Neutrophil (primary cell): ENCODE results near the gene GALNTL6.

Source experiments
- H3K27ac ChIP-seq: fragments of 200-600 bp; sonication (generic); 2 replicates; pipeline ENCODE4 v1.5.1; 2016; ENCODE audit warnings: mild to moderate bottlenecking, moderate library complexity
- H3K27me3 ChIP-seq: fragments of 200-600 bp; sonication (generic); 2 replicates; pipeline ENCODE4 v1.6.0; 2016; ENCODE audit warnings: mild to moderate bottlenecking
- H3K36me3 ChIP-seq: fragments of 200-600 bp; sonication (generic); 2 replicates; pipeline ENCODE4 v1.5.1; 2017
- H3K4me1 ChIP-seq, 2 experiments: fragments of 200-600 bp in 1 of 2; sonication (generic) in 1 of 2; 1 replicate in 1 of 2; 2 replicates in 1 of 2; pipeline versions ENCODE4 v1.5.1 to v1.6.1; 2013 to 2016; ENCODE audit warnings: low read depth in 1 of 2, low read length in 1 of 2, mild to moderate bottlenecking in 1 of 2, moderate library complexity in 1 of 2; ENCODE audit not compliant: control insufficient read depth in 1 of 2, insufficient read depth in 1 of 2
- H3K4me3 ChIP-seq, 2 experiments: fragments of 200-600 bp in 1 of 2; sonication (generic) in 1 of 2; 1 replicate in 1 of 2; 2 replicates in 1 of 2; pipeline ENCODE4 v1.5.1; 2013 to 2016; ENCODE audit warnings: low read depth in 1 of 2, low read length in 1 of 2, mild to moderate bottlenecking in 1 of 2, moderate library complexity in 1 of 2
- H3K9me3 ChIP-seq: fragments of 200-600 bp; sonication (generic); 2 replicates; pipeline ENCODE4 v1.5.1; 2016
- TF ChIP-seq, protein P1 (sequence below): fragments of 200-600 bp; sonication (generic); IDR thresholded peaks from 2 replicates; pipeline ENCODE4 v1.5.1; 2016; ENCODE audit warnings: antibody characterized with exemption

The GALNTL6 gene

DNA sequence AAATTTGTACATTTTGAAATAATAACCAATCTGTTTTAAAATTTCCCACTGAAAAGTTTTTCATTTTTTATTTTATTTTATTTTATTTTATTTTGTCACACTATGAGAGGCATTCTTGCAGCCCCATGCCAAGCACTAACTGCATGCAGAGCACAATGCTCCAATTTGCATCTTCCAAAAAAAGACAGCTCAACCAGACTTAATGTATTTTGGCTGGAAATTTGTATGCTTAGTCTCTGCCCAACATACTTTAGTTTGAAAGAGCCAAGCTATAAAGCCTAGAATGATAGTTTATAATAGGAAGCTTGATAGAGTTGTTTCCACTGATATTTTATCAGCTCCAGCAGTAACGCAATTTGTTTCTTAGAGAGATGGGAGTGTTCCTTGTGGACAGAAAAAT is 235.5 kb downstream of the GALNTL6 start:
- H3K36me3 ChIP-seq: no peaks in the 10 kb centered on the region
- TF ChIP-seq, protein P1, sequence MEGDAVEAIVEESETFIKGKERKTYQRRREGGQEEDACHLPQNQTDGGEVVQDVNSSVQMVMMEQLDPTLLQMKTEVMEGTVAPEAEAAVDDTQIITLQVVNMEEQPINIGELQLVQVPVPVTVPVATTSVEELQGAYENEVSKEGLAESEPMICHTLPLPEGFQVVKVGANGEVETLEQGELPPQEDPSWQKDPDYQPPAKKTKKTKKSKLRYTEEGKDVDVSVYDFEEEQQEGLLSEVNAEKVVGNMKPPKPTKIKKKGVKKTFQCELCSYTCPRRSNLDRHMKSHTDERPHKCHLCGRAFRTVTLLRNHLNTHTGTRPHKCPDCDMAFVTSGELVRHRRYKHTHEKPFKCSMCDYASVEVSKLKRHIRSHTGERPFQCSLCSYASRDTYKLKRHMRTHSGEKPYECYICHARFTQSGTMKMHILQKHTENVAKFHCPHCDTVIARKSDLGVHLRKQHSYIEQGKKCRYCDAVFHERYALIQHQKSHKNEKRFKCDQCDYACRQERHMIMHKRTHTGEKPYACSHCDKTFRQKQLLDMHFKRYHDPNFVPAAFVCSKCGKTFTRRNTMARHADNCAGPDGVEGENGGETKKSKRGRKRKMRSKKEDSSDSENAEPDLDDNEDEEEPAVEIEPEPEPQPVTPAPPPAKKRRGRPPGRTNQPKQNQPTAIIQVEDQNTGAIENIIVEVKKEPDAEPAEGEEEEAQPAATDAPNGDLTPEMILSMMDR: no peak
- no peaks in the 10 kb centered on the region for H3K4me1 ChIP-seq
- no peak overlapping the region for H3K27ac ChIP-seq
- H3K27me3 ChIP-seq: no peaks in the 10 kb centered on the region
- H3K4me3 ChIP-seq: no peak overlapping the region
- H3K9me3 ChIP-seq: no peaks in the 10 kb centered on the region

DNA sequence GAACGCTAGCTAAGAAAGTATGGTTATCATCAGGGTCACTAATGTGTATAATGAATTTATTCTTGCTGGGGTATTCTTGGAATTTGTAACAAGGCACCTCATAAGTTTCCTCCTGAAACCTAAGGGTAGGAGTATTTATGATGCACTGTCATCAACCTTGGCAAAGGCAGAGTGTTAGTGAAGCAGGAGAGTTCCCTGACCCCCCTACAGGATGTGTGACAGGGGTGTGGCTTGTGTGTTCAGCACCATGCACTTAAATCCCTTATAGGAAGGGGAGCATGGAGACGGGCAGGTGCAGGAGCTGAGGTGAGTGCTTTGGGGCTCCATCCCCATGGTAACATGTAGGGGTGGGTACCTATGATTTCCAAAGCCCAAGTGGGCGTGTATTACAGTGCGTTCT is 237.7 kb downstream of the GALNTL6 start:
- TF ChIP-seq, protein P1: no peak
- H3K27ac ChIP-seq: no peak overlapping the region
- H3K9me3 ChIP-seq: no peaks in the 10 kb centered on the region
- H3K4me3 ChIP-seq: no peak overlapping the region
- no peaks in the 10 kb centered on the region for H3K36me3 ChIP-seq
- no peaks in the 10 kb centered on the region for H3K4me1 ChIP-seq
- H3K27me3 ChIP-seq: no peaks in the 10 kb centered on the region

DNA sequence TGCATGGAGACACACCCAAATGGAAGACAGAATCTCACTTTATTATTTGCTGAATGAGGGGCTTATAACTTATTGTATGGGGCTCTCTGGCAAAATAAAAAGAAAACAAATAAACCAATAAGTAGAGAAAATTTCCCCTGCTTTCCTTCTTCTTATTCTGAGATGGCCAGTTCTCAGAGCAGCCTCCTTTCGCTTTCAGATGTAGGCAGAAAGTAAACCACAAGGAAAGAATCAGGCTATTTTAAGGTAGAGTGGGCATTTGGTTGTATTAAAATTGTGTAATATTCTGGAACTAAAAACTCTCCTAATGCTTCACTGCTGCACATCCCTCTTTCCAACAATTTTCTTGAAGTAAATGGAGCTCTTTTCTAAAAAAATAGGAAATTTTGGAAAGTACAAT is 241.8 kb downstream of the GALNTL6 start:
- TF ChIP-seq, protein P1: no peak
- H3K4me1 ChIP-seq: no peaks in the 10 kb centered on the region
- H3K27ac ChIP-seq: no peak overlapping the region
- H3K4me3 ChIP-seq: no peak overlapping the region
- H3K36me3 ChIP-seq: no peaks in the 10 kb centered on the region
- H3K9me3 ChIP-seq: no peaks in the 10 kb centered on the region
- H3K27me3 ChIP-seq: no peaks in the 10 kb centered on the region

DNA sequence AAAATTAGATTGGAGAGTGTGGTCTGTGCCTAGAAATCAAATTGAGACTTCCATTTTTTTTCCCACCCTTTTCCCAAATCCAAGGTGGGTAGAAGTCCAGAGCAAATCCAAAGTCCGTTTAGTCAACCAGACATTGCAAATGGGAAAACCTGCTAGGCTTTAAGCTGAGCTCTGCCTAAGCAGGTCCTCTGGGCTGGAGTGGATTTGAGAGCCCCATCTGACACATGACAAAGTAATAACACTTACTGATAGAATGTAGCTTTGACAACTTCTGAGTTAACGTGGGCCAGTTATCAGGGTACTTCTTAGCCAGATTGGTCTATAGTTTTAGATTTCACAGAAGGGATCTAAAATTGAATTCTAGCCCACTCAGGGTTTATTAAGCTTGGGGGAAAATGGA is 242.3 kb downstream of the GALNTL6 start:
- TF ChIP-seq, protein P1: no peak
- H3K4me3 ChIP-seq: no peak overlapping the region

DNA sequence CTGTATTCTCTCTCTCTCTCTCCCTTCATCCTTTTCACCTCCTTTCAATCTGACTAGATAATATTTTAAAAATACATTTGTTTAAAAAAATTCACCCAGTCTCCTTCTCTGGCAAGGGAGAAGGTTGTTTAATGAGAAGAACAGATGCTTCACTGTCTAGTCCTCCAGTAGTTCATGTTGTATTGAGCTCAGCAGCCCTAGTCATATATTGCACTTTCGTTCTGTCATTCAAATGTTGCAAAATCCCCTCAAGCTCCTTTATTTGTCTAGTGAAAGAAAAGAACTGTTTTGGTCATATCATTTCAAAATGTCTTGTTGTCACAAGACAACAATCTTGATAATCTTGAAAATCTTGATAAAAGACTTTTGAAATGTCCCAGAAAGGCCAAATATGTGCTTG is 248.0 kb downstream of the GALNTL6 start:
- H3K4me1 ChIP-seq: no peaks in the 10 kb centered on the region
- no peaks in the 10 kb centered on the region for H3K9me3 ChIP-seq
- no peaks in the 10 kb centered on the region for H3K27me3 ChIP-seq
- TF ChIP-seq, protein P1: no peak
- no peak overlapping the region for H3K27ac ChIP-seq
- no peaks in the 10 kb centered on the region for H3K36me3 ChIP-seq
- H3K4me3 ChIP-seq: no peak overlapping the region

More for the DNA sequence above, 242.3 kb downstream of the GALNTL6 start:
- Histone ChIP-seq H3K27me3 (no peaks in the 10 kb centered on the region), H3K4me1 (no peaks in the 10 kb centered on the region), H3K36me3 (no peaks in the 10 kb centered on the region), H3K27ac (no peak overlapping the region), H3K9me3 (no peaks in the 10 kb centered on the region)

DNA sequence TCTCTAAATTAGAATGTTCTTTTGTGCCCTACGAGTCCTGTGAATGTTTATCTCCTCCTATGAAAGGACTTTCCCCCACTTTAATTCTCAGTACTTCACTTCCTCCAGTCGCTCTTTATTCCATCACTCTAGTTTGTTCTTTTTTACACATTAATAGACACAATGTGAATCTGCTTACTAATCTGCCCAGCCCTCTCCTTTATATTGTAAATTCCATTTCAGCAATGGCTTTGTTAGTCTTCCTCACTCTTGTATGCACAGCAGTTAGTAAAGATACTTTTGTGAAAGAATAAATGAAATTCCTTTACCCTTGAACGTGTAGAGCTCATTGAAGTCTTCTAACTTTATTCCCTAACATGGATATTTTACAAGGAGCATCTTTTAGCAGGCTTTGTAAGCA is 255.3 kb downstream of the GALNTL6 start:
- no peaks in the 10 kb centered on the region for H3K9me3 ChIP-seq
- no peak overlapping the region for H3K27ac ChIP-seq
- H3K27me3 ChIP-seq: no peaks in the 10 kb centered on the region
- H3K4me3 ChIP-seq: no peak overlapping the region
- no peaks in the 10 kb centered on the region for H3K36me3 ChIP-seq
- H3K4me1 ChIP-seq: no peaks in the 10 kb centered on the region
- TF ChIP-seq, protein P1: no peak
